Transverse colon (tissue), 4 donors: ENCODE results near the gene NUCB2. TPM values are rescaled to one million over a fixed set of nuclear protein-coding genes. Genes with fewer than 3 reads are reported as not detected.
"Not testable (repeated sequence)": the region's sequence is repeated elsewhere in the genome, so short reads cannot be mapped to it uniquely, and the experiment has no call there.

Experiments
- DNase-seq: peaks from one replicate; pipeline ENCODE4 v3.0.0-alpha.2; 2019
- H3K27ac ChIP-seq, 4 donors: fragments of 200-600 bp; sonication (generic); 2 replicates each; pipeline ENCODE4 v1.5.1; 2016 to 2018; ENCODE audit warnings: inconsistent platforms in 4 of 4
- H3K27me3 ChIP-seq: fragments of 200-600 bp; sonication (generic); 2 replicates; pipeline ENCODE4 v1.5.1; 2017; ENCODE audit warnings: inconsistent platforms
- H3K36me3 ChIP-seq, 4 donors: fragments of 200-600 bp; sonication (generic); 2 replicates each; pipeline ENCODE4 v1.5.1; 2017 to 2019; ENCODE audit warnings: inconsistent platforms in 4 of 4
- H3K4me1 ChIP-seq, 4 donors: fragments of 200-600 bp; sonication (generic); 2 replicates each; pipeline ENCODE4 v1.5.1; 2017 to 2020; ENCODE audit warnings: inconsistent platforms in 4 of 4
- H3K4me3 ChIP-seq, 4 donors: fragments of 200-600 bp; sonication (generic); 1 replicate in 1 of 4; 2 replicates in 3 of 4; pipeline versions ENCODE4 v1.5.1 to v1.6.1; 2017 to 2019; ENCODE audit warnings: inconsistent platforms in 4 of 4
- H3K9me3 ChIP-seq, 2 donors: fragments of 200-600 bp; sonication (generic); 2 replicates each; pipeline ENCODE4 v1.5.1; 2017 to 2019; ENCODE audit warnings: inconsistent platforms in 2 of 2
- EP300 ChIP-seq: sonication (generic); formaldehyde crosslinking; IDR thresholded peaks from one replicate; pipeline ENCODE4 v1.6.1; 2017; ENCODE audit warnings: antibody characterized with exemption, low read depth
- POLR2A ChIP-seq: fragments of 450-650 bp; IDR thresholded peaks from one replicate; pipeline ENCODE4 v1.6.1; 2016; ENCODE audit warnings: antibody characterized with exemption, mild to moderate bottlenecking, moderate library complexity
- POLR2AphosphoS5 ChIP-seq, 3 donors: sonication (generic); formaldehyde crosslinking; IDR thresholded peaks; one replicate each; pipeline ENCODE4 v1.6.1; 2016; ENCODE audit warnings: antibody characterized with exemption in 3 of 3
- WGBS, 2 donors: methylation state at CpG; one replicate each; pipeline ENCODE4 v1.1.5; 2018; ENCODE audit warnings: low coverage in 1 of 2; 5-methylcytosine and 5-hydroxymethylcytosine counted together
- in situ Hi-C, 4 donors: fragments of 200-750 bp; cut with MboI; loops; one replicate each; pipeline versions ENCODE4 v1.15.0 to v1.15.1; 2017; ENCODE audit warnings: low sequenced_read_pairs in 3 of 4, low pct_ligation_motif_present in 1 of 4, low pct_unique_long_range_greater_than_20kb in 1 of 4
- intact Hi-C: fragments of 100-400 bp; cut with DNase I; formaldehyde crosslinking; loops from one replicate; pipeline ENCODE4 v1.15.1; 2023; ENCODE audit warnings: low total_unique reads
- total RNA-seq, 4 donors: library from RNA; depleted of rRNA; stranded (reverse); fragments of >200 nt; gene quantifications; one replicate each; pipeline ENCODE4 v1.1.0, GENCODE V29; 2016
- TF ChIP-seq, protein P1 (sequence below), 5 experiments: fragments of 200-600 bp in 3 of 5; fragments of 450-650 bp in 2 of 5; sonication (generic) in 3 of 5; IDR thresholded peaks; 1 replicate in 2 of 5; 2 replicates in 3 of 5; pipeline ENCODE4 v1.5.1; 2016 to 2017; ENCODE audit warnings: antibody characterized with exemption in 5 of 5, inconsistent platforms in 3 of 5, mild to moderate bottlenecking in 2 of 5, moderate library complexity in 1 of 5

Gene NUCB2
- total RNA-seq, 4 donors from 2014 or later, result 5.0 to 28.9 (median 13.4) TPM

DNA sequence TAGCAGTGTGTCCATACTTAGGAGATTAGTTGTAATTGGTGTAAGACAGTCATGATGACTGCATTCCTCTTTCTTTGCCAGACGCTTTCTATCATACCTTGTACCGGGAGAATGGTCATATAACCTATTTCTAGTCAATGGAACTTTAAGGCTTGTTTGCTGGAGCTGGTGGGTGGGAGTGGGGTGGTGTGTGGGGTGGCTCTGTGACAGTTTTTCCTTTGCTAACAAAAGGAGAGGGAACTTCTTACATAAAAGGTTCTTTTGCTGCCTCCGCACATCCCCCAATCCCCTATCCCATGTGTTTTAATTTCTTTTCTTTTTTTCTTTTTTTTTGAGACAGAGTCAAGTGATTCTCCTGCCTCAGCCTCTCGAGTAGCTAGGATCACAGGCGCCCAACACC lies 9.8 kb upstream of the NUCB2 start:
- no peak overlapping the region for H3K27ac ChIP-seq
- no peaks in the 10 kb centered on the region for H3K4me1 ChIP-seq
- no peak for DNase-seq
- intact Hi-C loops, result no loop called here
- H3K9me3 ChIP-seq, result no peaks in the 10 kb centered on the region
- no peak overlapping the region for H3K4me3 ChIP-seq
- in situ Hi-C loops, result no loop called here
- H3K36me3 ChIP-seq, result no peaks in the 10 kb centered on the region
- no peaks in the 10 kb centered on the region for H3K27me3 ChIP-seq
- TF ChIP-seq POLR2AphosphoS5 (IDR thresholded peaks at IDR 0.05) (no peak), EP300 (no peak), POLR2A (no peak)
- TF ChIP-seq, protein P1, sequence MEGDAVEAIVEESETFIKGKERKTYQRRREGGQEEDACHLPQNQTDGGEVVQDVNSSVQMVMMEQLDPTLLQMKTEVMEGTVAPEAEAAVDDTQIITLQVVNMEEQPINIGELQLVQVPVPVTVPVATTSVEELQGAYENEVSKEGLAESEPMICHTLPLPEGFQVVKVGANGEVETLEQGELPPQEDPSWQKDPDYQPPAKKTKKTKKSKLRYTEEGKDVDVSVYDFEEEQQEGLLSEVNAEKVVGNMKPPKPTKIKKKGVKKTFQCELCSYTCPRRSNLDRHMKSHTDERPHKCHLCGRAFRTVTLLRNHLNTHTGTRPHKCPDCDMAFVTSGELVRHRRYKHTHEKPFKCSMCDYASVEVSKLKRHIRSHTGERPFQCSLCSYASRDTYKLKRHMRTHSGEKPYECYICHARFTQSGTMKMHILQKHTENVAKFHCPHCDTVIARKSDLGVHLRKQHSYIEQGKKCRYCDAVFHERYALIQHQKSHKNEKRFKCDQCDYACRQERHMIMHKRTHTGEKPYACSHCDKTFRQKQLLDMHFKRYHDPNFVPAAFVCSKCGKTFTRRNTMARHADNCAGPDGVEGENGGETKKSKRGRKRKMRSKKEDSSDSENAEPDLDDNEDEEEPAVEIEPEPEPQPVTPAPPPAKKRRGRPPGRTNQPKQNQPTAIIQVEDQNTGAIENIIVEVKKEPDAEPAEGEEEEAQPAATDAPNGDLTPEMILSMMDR (IDR thresholded peaks at IDR 0.05), result no peak
- 86 to 91% methylated on average over 5 of the region's 5 CpGs for WGBS, 2 donors

DNA sequence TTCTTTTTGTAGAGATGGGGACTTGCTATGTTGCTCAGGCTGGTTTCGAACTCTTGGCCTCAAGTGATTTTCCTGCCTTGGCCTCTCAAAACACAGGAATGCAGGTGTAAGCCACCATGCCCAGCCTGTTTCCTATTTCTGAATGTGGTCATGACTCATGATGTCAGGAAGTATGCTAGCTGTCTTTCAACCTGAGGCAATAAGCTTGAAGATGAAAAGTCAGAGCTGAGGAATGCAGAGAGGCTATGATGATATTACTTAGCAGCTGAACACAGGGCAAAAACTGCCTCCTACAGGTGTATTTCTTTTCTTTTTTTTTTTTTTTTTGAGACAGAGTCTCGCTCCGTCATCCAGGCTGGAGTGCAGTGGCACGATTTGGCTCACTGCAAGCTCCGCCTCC lies 9.0 kb upstream of the NUCB2 start:
- no peaks in the 10 kb centered on the region for H3K27me3 ChIP-seq
- no peak for TF ChIP-seq EP300
- no peak for TF ChIP-seq POLR2AphosphoS5 (IDR thresholded peaks at IDR 0.05)
- TF ChIP-seq, protein P1 (IDR thresholded peaks at IDR 0.05), result no peak
- TF ChIP-seq POLR2A, result no peak
- H3K4me1 ChIP-seq, result no peaks in the 10 kb centered on the region
- intact Hi-C loops (no loop called here), in situ Hi-C loops (no loop called here)
- no peaks in the 10 kb centered on the region for H3K36me3 ChIP-seq
- DNase-seq, result no peak
- H3K27ac ChIP-seq, result no peak overlapping the region
- H3K4me3 ChIP-seq, result no peak overlapping the region
- no peaks in the 10 kb centered on the region for H3K9me3 ChIP-seq
- WGBS, 2 donors, result 95 to 100% methylated on average over 1 to 5 of the region's 5 CpGs

DNA sequence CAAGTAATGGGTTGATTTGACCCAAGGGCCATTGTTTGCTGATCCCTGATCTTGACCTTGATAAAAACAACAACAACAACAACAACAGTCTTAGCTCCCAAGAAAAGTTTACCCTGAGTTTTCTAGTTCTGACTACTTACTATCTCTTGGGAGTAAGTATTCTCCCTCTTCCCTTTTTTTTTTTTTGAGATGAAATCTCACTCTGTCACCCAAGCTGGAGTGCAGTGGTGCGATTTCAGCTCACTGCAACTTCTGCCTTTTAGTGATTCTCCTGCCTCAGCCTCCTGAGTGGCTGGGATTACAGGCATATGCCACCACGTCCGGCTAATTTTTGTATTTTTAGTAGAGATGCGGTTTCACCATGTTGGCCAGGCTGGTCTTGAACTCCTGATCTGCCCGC lies 8.0 kb upstream of the NUCB2 start:
- in situ Hi-C loops, H3K4me1 ChIP-seq, H3K4me3 ChIP-seq, H3K27me3 ChIP-seq, H3K9me3 ChIP-seq, H3K36me3 ChIP-seq, intact Hi-C loops, DNase-seq, H3K27ac ChIP-seq: not testable (repeated sequence)
- 81 to 86% methylated on average over 5 of the region's 5 CpGs for WGBS, 2 donors

DNA sequence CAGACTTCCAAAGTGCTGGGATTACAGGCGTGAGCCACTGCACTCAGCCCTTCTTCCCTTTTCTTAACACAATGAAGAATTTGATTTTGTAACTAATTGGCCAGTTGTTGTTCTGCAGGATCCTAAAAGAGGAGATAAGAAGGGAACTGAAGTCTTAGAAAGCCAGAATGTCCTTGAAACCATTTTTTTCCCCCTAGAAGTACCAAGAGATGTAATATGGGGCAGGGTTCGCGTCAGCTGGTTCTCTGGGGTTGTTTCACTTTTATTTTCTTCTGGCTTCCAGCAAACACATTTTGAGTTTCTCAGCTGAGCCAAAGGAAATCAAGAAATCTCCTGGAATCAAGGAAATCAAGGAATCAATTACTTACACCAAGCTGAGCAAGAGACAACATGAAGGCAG lies 7.6 kb upstream of the NUCB2 start:
- TF ChIP-seq EP300 (no peak), POLR2AphosphoS5 (IDR thresholded peaks at IDR 0.05) (no peak)
- no peak for DNase-seq
- in situ Hi-C loops, result no loop called here

DNA sequence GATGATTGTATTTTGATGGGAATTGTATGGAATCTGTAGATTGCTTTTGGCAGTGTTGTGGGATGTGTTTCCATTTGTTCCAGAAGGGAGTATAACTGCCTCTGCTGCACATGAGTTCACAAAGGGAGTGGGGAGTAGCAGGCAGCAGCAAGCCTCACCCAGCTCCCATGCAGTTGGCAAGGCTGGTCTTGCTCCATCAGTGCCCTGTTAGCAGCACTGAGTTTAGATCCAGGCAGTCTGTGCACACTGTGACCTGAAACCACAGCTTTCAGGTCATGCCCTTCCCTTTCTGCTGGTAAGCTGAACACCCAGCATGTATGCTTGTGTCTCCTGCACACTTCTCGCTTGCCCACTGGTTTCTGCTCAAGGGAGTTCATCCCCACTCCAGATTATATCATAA lies 3.7 kb upstream of the NUCB2 start:
- in situ Hi-C loops, result no loop called here
- TF ChIP-seq, protein P1 (IDR thresholded peaks at IDR 0.05), result no peak
- no peak for TF ChIP-seq POLR2AphosphoS5 (IDR thresholded peaks at IDR 0.05)
- no peak for TF ChIP-seq POLR2A
- TF ChIP-seq EP300, result no peak
- no peak for DNase-seq
- H3K27ac ChIP-seq, result no peak overlapping the region
- peaks cover 4 to 12% (median 7%) of the 10 kb centered on the region in 4 donors for H3K4me1 ChIP-seq
- intact Hi-C loops, result no loop called here
- no peak overlapping the region for H3K4me3 ChIP-seq
- no peaks in the 10 kb centered on the region for H3K9me3 ChIP-seq
- no peaks in the 10 kb centered on the region for H3K36me3 ChIP-seq
- WGBS, 2 donors, result 94% methylated on average over 1 of the region's 1 CpG; no CpG with 5 or more reads in 1 of the 2 donors
- H3K27me3 ChIP-seq, result no peaks in the 10 kb centered on the region

More for the DNA sequence above, 7.6 kb upstream of the NUCB2 start:
- intact Hi-C loops, result no loop called here
- no peak overlapping the region for H3K27ac ChIP-seq
- no peak overlapping the region for H3K4me3 ChIP-seq
- no peaks in the 10 kb centered on the region for H3K9me3 ChIP-seq
- no peaks in the 10 kb centered on the region for H3K27me3 ChIP-seq
- 58 to 85% methylated on average over 2 to 3 of the region's 3 CpGs for WGBS, 2 donors
- H3K36me3 ChIP-seq, result no peaks in the 10 kb centered on the region
- H3K4me1 ChIP-seq, result no peaks in the 10 kb centered on the region
